ENCODE data around the gene PC. TPM values are rescaled to one million over a fixed set of nuclear protein-coding genes. Genes with fewer than 3 reads are reported as not detected.

The PC gene
- total RNA-seq, 1 experiment from 2014 or later = 40.5 TPM

DNA sequence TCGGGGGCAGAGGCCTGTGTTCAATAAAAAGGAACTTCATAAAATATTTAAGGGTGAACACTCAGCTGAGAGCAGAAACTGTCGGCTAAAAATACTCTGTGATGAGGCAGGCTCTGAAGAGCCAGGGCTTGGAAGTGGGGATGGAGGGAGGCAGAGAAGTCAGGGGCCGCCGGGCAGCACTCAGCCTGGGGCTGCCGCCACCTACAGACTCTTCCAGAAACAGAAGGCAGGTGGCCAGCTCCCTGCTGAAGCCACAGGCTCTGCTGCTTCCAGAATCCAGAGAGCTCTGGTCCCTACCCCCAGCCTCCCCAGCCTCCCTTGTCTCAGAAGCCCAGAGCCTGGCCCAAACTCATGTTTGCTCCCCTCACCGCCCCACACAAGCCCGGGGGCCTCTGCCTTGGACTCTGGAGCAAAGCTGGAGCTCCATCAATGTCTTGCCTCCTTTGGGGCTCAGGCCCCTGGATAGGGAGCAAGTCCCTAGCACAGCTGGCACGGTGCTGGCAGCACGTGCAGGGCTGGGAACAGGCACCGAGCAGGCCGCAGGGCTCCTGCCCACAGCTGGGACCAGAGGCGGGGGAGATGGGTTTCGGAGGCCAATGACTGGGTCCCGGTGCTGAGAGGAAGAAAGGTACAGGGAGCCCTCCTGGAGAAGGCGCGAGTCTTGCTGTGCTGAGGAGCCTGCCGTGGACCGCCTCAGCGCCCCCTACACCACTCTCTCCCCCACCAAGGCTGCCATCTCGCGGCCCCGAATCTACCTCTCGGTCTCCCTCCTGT lies 93.1 kb downstream of the PC start:
- intact Hi-C loops (cut with micrococcal nuclease; ENCODE audit: unreplicated experiment) = no loop called here
- BruUV-seq (replicated peaks) = no TSS peak
- no peak for DNase-seq
- H3K4me3 Mint-ChIP-seq (ENCODE audit: low read depth, unreplicated experiment) = no peak overlapping the region
- no peak for TF ChIP-seq CTCF (IDR thresholded peaks at IDR 0.05; ENCODE audit: unreplicated experiment)
- no peaks in the 10 kb centered on the region for H3K9me3 Mint-ChIP-seq (ENCODE audit: low read depth, unreplicated experiment)
- CTCF ChIA-PET = no interaction called here
- no peaks in the 10 kb centered on the region for H3K4me1 Mint-ChIP-seq (ENCODE audit: low read depth, unreplicated experiment)
- H3K27ac Mint-ChIP-seq (ENCODE audit: unreplicated experiment) = no peak overlapping the region
- no peaks in the 10 kb centered on the region for H3K27me3 Mint-ChIP-seq (ENCODE audit: unreplicated experiment)
- H3K36me3 Mint-ChIP-seq (ENCODE audit: insufficient read depth, unreplicated experiment) = peaks cover 25% of the 10 kb centered on the region

DNA sequence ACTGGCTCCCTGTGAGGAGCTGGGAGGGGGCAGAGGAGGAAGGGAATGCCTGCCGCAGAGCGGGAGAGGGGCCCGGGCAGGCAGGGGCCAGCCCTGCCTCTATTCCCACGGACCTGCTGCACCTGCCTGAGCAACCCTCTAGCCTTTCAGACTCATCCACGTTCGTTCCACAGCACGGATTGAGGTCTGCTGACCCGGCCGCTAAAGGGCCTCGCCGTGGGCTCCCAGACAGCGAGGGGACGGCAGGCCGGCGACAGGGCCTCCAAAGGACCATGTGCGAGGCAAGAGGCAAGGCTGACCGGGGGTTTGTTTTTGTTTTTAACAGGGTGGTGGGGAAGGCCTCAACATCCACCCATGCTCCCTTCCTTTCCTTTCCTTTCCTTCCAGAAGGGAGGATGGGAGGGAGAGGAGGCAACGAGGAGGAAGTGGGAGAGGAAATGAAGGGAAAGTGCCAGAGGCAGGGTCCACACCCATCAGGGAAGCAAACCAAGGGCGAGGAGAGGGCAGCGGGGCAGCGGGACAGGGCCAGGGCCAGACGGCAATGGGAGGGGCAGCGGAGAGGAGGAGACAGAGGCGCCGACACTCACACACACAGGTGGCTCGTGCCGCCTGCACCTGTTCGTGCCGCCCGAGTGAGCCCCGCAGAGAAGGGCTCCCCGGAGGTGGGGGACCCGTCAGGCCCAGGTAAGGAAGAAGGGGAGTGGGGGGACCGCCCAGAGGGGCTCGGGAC lies 93.8 kb downstream of the PC start:
- Mint-ChIP-seq H3K27ac (ENCODE audit: unreplicated experiment) (no peak overlapping the region), H3K4me1 (ENCODE audit: low read depth, unreplicated experiment) (no peaks in the 10 kb centered on the region), H3K36me3 (ENCODE audit: insufficient read depth, unreplicated experiment) (peaks cover 25% of the 10 kb centered on the region), H3K9me3 (ENCODE audit: low read depth, unreplicated experiment) (no peaks in the 10 kb centered on the region), H3K4me3 (ENCODE audit: low read depth, unreplicated experiment) (no peak overlapping the region), H3K27me3 (ENCODE audit: unreplicated experiment) (no peaks in the 10 kb centered on the region)
- intact Hi-C loops (cut with micrococcal nuclease; ENCODE audit: unreplicated experiment) = no loop called here
- CTCF ChIA-PET = no interaction called here
- TF ChIP-seq CTCF (IDR thresholded peaks at IDR 0.05; ENCODE audit: unreplicated experiment) = no peak
- DNase-seq = no peak
- no TSS peak for BruUV-seq (replicated peaks)

DNA sequence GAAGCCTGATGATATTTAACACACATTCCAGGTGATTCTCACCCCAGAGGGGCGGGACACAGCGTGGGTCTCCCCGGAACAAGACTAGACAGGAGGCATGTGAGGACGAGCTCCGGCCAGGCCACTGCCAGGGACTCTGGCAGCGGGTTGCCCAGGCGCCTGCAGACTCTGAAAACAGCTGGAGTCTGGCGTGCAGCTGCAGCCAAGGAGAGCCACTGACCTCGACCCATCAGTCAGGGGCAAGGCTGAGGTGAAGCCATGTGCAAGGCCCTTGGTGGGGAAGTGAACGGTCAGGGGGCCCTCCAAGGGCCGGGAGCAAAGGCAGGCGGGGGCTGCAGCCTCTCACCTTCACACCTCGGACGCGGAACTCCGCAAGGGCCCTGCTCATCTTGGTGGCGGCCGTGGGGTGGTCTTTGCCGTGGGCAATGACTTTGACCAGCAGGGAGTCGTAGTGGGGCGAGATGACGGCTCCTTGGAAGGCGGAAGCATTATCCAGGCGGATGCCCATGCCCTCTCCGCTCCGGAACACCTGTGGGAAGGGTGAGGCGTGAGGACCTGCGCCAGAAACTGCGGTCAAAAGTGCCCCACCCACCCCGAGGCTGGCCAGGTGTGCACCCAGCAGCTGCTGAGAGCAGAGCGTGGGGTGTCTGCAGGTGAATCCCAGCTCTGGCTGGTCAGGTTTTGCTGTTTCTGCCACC lies 94.6 kb downstream of the PC start:
- DNase-seq = no peak
- CTCF ChIA-PET = no interaction called here
- Mint-ChIP-seq H3K27me3 (ENCODE audit: unreplicated experiment) (no peaks in the 10 kb centered on the region), H3K4me3 (ENCODE audit: low read depth, unreplicated experiment) (no peak overlapping the region), H3K36me3 (ENCODE audit: insufficient read depth, unreplicated experiment) (peaks cover 32% of the 10 kb centered on the region), H3K9me3 (ENCODE audit: low read depth, unreplicated experiment) (no peaks in the 10 kb centered on the region), H3K4me1 (ENCODE audit: low read depth, unreplicated experiment) (no peaks in the 10 kb centered on the region), H3K27ac (ENCODE audit: unreplicated experiment) (no peak overlapping the region)
- intact Hi-C loops (cut with micrococcal nuclease; ENCODE audit: unreplicated experiment) = loop anchor here (2.0 kb wide), 1 partner anchor 19 kb away; no protein-coding TSS in a partner anchor
- TF ChIP-seq CTCF (IDR thresholded peaks at IDR 0.05; ENCODE audit: unreplicated experiment) = no peak
- BruUV-seq (replicated peaks) = no TSS peak

DNA sequence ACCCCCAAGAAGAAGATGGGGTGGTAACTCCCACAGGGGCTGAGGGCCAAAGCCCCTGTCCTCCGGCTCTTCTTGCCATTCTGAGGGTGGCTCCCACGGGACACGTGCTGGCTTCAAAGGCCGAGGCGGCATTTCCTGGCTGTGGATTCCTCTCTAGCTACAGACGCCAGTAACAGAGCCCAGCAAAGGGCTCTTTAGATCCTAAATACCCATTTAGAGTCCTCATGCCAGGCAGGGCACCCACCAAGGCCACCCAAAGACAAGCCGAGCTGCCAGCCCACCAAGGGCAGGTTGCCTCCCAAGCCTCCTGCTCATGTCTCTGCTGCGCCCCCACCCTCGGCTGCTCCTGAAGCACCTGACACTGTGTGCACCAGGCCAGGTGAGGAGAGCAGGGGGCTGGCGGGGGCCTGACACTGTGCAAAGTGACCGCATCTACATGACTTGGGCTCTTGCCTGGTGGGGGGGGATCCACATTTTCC lies 95.6 kb downstream of the PC start:
- CTCF ChIA-PET = no interaction called here

More for the DNA sequence above, 95.6 kb downstream of the PC start:
- no peaks in the 10 kb centered on the region for H3K4me1 Mint-ChIP-seq (ENCODE audit: low read depth, unreplicated experiment)
- H3K27ac Mint-ChIP-seq (ENCODE audit: unreplicated experiment) = no peak overlapping the region
- intact Hi-C loops (cut with micrococcal nuclease; ENCODE audit: unreplicated experiment) = loop anchor here (2.0 kb wide), 1 partner anchor 20 kb away; no protein-coding TSS in a partner anchor
- TF ChIP-seq CTCF (IDR thresholded peaks at IDR 0.05; ENCODE audit: unreplicated experiment) = no peak
- BruUV-seq (replicated peaks) = no TSS peak
- H3K9me3 Mint-ChIP-seq (ENCODE audit: low read depth, unreplicated experiment) = no peaks in the 10 kb centered on the region
- no peak overlapping the region for H3K4me3 Mint-ChIP-seq (ENCODE audit: low read depth, unreplicated experiment)
- DNase-seq = no peak
- H3K27me3 Mint-ChIP-seq (ENCODE audit: unreplicated experiment) = no peaks in the 10 kb centered on the region
- H3K36me3 Mint-ChIP-seq (ENCODE audit: insufficient read depth, unreplicated experiment) = peaks cover 36% of the 10 kb centered on the region

All from Calu3 (cell line).